ENCODE measurements around the gene DDX56. TPM values are rescaled to one million over a fixed set of nuclear protein-coding genes. Genes with fewer than 3 reads are reported as not detected.

DDX56 gene
- total RNA-seq, 1 experiment from 2014 or later: 120 TPM

DNA sequence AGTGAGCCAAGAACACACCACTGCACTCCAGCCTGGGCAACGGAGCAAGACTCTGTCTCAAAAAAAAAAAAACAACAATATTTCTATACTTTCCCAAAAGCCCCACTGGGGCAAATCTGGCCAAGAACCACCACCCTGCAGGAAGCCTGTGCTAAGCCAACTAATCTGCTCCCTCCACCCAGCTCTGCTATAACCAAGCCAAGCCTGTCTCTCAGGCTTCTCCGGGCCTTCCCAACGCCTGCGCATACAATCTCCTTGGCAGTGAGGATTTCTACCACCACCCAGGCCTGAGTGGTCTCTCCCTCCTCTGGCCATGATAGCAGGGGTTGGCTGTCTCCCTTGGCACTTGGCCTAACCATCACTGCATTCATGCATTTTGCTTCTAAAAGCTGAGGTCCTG, 14.2 kb downstream of the DDX56 start:
- DNase-seq: no peak
- no peaks in the 10 kb centered on the region for H3K79me2 ChIP-seq (ENCODE audit: insufficient read depth, low read length)
- H2BK120ac ChIP-seq (ENCODE audit: low read depth, low read length, poor library complexity, severe bottlenecking): no peak overlapping the region
- no peak overlapping the region for H3K4ac ChIP-seq (ENCODE audit: low read depth, low read length)
- H3K9me3 ChIP-seq (ENCODE audit: control insufficient read depth, low read depth, low read length): no peaks in the 10 kb centered on the region
- H3K27ac ChIP-seq (ENCODE audit: insufficient read length, low read depth, low read length): no peak overlapping the region
- no peak overlapping the region for H2BK20ac ChIP-seq (ENCODE audit: low read depth, low read length, poor library complexity, severe bottlenecking)
- Mint-ChIP-seq H3K4me1 (peaks cover 4 to 6% of the 10 kb centered on the region in 2 experiments; a peak in 3 of 4 replicates), H3K4me3 (no peak overlapping the region), H3K27me3 (ENCODE audit: low read depth) (peaks cover 1% of the 10 kb centered on the region; the same call in 1 of the 2 replicates), H3K27ac (no peak overlapping the region), H3K36me3 (ENCODE audit: insufficient read depth in 1 of 3, low read depth in 3 of 3) (peaks cover 5 to 13% (median 6%) of the 10 kb centered on the region in 3 experiments), H3K9me3 (no peaks in the 10 kb centered on the region)
- WGBS (ENCODE audit: extremely low coverage, insufficient read length, low lambda C conversion rate): no CpG with 5 or more reads among the region's 4 CpGs
- H2BK15ac ChIP-seq (ENCODE audit: low read depth, low read length): no peak overlapping the region
- H4K8ac ChIP-seq (replicated peaks; ENCODE audit: insufficient read length, low read depth, low read length): no peak overlapping the region
- H3T11ph ChIP-seq (ENCODE audit: low read length): no peak overlapping the region
- no peak overlapping the region for H4K91ac ChIP-seq (ENCODE audit: insufficient read length, low read depth, low read length)
- H3K23ac ChIP-seq (ENCODE audit: insufficient read length, low read depth, low read length): no peak overlapping the region
- no peak overlapping the region for H2AFZ ChIP-seq (ENCODE audit: low read length)
- no peak overlapping the region for H2AK5ac ChIP-seq (ENCODE audit: insufficient read length, low read length)
- no peaks in the 10 kb centered on the region for H3K4me1 ChIP-seq (ENCODE audit: insufficient read depth, low read length)
- TF ChIP-seq, protein P1, sequence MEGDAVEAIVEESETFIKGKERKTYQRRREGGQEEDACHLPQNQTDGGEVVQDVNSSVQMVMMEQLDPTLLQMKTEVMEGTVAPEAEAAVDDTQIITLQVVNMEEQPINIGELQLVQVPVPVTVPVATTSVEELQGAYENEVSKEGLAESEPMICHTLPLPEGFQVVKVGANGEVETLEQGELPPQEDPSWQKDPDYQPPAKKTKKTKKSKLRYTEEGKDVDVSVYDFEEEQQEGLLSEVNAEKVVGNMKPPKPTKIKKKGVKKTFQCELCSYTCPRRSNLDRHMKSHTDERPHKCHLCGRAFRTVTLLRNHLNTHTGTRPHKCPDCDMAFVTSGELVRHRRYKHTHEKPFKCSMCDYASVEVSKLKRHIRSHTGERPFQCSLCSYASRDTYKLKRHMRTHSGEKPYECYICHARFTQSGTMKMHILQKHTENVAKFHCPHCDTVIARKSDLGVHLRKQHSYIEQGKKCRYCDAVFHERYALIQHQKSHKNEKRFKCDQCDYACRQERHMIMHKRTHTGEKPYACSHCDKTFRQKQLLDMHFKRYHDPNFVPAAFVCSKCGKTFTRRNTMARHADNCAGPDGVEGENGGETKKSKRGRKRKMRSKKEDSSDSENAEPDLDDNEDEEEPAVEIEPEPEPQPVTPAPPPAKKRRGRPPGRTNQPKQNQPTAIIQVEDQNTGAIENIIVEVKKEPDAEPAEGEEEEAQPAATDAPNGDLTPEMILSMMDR (conservative IDR thresholded peaks at IDR 0.05): no peak
- no peak overlapping the region for H4K5ac ChIP-seq (ENCODE audit: insufficient read length, low read depth, low read length)
- no peaks in the 10 kb centered on the region for H3K79me1 ChIP-seq (ENCODE audit: insufficient read depth, low read depth, low read length, poor library complexity, severe bottlenecking)
- no peak overlapping the region for H3K9ac ChIP-seq (ENCODE audit: extremely low read depth, insufficient read length, low read length)
- H3K14ac ChIP-seq (ENCODE audit: insufficient read depth, low read length): no peak overlapping the region
- no peaks in the 10 kb centered on the region for H3K23me2 ChIP-seq (ENCODE audit: insufficient read length, low read depth, low read length, poor library complexity, severe bottlenecking)
- H3K56ac ChIP-seq (ENCODE audit: insufficient read length, low read depth, low read length): no peak overlapping the region
- H3K4me2 ChIP-seq (ENCODE audit: insufficient read depth, insufficient read length, low read length): no peak overlapping the region
- H2BK12ac ChIP-seq (ENCODE audit: insufficient read length, low read depth, low read length): no peak overlapping the region
- no peak overlapping the region for H3K18ac ChIP-seq (ENCODE audit: insufficient read length, low read depth, low read length)
- no peak overlapping the region for H2BK5ac ChIP-seq (ENCODE audit: insufficient read length, low read length)
- no peaks in the 10 kb centered on the region for H4K20me1 ChIP-seq (ENCODE audit: control insufficient read depth, insufficient read depth, insufficient read length)
- H3K27me3 ChIP-seq (ENCODE audit: insufficient read depth, low read length): no peaks in the 10 kb centered on the region
